Aortic smooth muscle cell (primary cell): ENCODE data around the gene CASKIN1. TPM values are rescaled to one million over a fixed set of nuclear protein-coding genes. Genes with fewer than 3 reads are reported as not detected.

Source experiments
- total RNA-seq: library from RNA; depleted of rRNA; stranded (reverse); fragments of >200 nt; gene quantifications from 2 replicates; pipeline ENCODE4 v1.2.3, GENCODE V29; 2014

CASKIN1 gene
- total RNA-seq = under 0.01 and 0.40 TPM in 2 replicates

DNA sequence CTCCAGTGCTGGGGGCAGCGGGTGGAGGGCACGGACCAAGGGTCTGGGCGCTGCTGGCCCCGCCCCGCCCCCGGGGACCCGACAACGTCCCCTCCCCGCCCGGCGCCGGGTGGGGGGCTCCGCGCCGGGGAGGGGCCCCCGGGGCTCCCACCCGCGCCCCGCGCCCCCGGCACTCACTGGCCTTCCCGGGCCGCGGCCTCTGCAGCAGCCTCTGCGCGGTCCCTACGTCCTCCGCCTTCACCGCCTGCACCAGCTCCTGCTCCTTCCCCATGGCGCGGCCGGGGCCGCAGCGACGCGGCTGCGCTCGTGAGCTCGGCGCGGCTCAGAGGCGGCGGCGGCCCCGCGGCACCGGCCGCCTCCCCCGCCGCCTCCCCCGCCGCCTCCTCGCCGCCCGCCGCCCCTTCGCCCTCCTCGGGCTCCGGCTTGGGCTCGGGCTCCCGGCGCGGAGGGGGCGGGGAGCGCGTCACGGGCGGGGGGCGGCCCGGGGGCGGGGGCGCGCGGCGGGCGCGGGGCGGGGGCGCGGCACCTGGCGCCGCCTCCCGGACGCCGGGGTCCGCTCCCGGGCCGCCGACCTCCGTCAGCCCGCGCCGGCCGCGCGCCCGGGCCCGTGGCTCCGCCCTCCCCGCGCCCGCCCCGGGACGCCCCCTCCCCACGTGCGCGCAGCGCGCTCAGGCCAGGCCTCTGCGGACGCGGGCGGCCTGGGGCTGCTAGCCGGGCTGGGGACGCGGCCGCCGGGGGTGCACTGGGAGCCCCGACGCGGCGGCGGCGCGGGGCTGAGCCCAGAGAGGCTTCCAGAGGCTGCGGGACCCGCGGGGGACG, at the start of gene CASKIN1:
Gene CASKIN1 (minus strand): TSS at position 444 of the 819 bp plus-strand sequence. CDS start 173 bp downstream, at position 271.

GRCh38 chr16:2236337-2237101, 40.1 kb upstream of the CASKIN1 start, which contains the start of gene DNASE1L2:
Gene DNASE1L2 (plus strand): TSS chr16:2236444. CDS start chr16:2236817, 373 bp downstream.

DNA sequence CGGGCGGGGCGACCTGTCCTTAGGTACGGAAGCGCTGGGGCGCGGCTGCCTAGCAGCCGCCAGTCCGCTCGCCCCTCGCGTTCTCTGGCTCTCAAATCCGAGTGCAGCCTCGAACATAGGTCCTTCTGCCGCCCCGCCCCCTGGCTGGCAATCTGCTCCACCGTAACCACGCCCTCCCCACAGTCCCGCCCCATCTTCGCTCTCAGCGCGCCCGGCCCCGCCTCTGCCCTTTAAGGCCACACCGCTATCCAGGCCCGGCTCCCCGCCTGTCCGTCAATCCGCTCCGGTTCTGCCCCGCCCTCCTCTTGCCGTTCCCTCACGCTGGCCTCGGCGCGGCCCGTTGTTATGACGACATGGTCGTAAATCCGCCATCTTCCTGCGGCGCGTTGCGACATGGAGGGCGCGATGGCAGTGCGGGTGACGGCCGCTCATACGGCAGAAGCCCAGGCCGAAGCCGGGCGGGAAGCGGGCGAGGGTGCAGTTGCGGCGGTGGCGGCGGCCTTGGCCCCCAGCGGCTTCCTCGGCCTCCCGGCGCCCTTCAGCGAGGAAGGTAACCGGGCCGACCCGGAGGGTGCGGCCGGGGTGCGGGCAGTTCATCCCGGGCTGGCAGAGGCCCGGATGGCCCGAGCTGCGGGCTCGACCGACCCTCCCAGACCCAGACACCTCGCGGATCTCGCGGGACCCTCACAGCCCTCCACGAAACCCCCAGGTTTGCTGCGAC, 27.0 kb upstream of the CASKIN1 start, which contains the start of gene E4F1:
Gene E4F1 (plus strand): TSS at position 371 of the 721 bp plus-strand sequence. CDS start 23 bp downstream, at position 394.

DNA sequence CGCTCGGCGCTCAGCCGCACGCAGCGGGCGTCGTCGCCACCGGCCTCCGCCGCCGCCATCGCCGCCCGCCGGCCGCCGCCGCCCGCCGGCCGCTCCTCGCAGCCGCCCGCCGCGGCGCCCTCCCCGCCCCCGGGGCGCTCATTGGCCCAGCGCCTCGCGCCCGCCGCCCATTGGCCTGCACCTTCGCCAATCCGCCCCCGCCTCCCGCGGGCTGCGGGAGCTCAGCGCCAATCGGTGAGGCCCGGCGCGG, 18.2 kb upstream of the CASKIN1 start, which contains the start of gene PGP:
Gene PGP (minus strand): TSS at position 122 of the 250 bp plus-strand sequence. CDS start 63 bp downstream, at position 59.

GRCh38 chr16:2210386-2211365, 14.3 kb upstream of the CASKIN1 start, which contains the start of gene BRICD5:
Gene BRICD5 (minus strand): TSS chr16:2210863. CDS start chr16:2210833, 30 bp downstream.

GRCh38 chr16:2205104-2205966, 8.9 kb upstream of the CASKIN1 start, which contains the start of gene MLST8:
Gene MLST8 (plus strand): TSS chr16:2205454. CDS start chr16:2206086, 632 bp downstream.

GRCh38 chr16:2155091-2155950, 41.1 kb downstream of the CASKIN1 start, which contains the start of gene TRAF7:
Gene TRAF7 (plus strand): TSS chr16:2155782. CDS start chr16:2163921, 8,139 bp downstream.

GRCh38 chr16:2147981-2148671, 48.3 kb downstream of the CASKIN1 start, which contains the start of gene RAB26:
Gene RAB26 (plus strand): TSS chr16:2148625. CDS start chr16:2148784, 159 bp downstream.

GRCh38 chr16:2135770-2136490, 60.5 kb downstream of the CASKIN1 start, which contains the start of gene PKD1:
Gene PKD1 (minus strand): TSS chr16:2135898. CDS start chr16:2135689, 209 bp downstream.

Other genes with a start within 250 kb of the CASKIN1 start
- gene RPL3L, start 241.9 kb downstream of the CASKIN1 start, total RNA-seq = not detected in 2 replicates
- gene NDUFB10, start 237.1 kb downstream of the CASKIN1 start, total RNA-seq = 259 and 267 TPM in 2 replicates
- gene RPS2, start 231.8 kb downstream of the CASKIN1 start, total RNA-seq = 1,947 and 2,136 TPM in 2 replicates
- not detected in 2 replicates for gene RNF151, start 229.7 kb downstream of the CASKIN1 start, total RNA-seq
- 29.7 and 32.4 TPM in 2 replicates for gene TBL3, start 224.6 kb downstream of the CASKIN1 start, total RNA-seq
- gene NOXO1, start 215.1 kb downstream of the CASKIN1 start, total RNA-seq = 0.12 and 0.13 TPM in 2 replicates
- 9.9 and 11.2 TPM in 2 replicates for gene GFER, start 212.4 kb downstream of the CASKIN1 start, total RNA-seq
- 0.66 and 0.99 TPM in 2 replicates for gene SYNGR3, start 206.6 kb downstream of the CASKIN1 start, total RNA-seq
- gene ZNF598, start 186.8 kb downstream of the CASKIN1 start, total RNA-seq = 9.6 and 12.3 TPM in 2 replicates
- gene NPW, start 176.8 kb downstream of the CASKIN1 start, total RNA-seq = 0.06 and 0.13 TPM in 2 replicates
- gene NHERF2, start 169.7 kb downstream of the CASKIN1 start, total RNA-seq = 98.1 and 182 TPM in 2 replicates
- gene NTHL1, start 148.8 kb downstream of the CASKIN1 start, total RNA-seq = 40.6 and 59.2 TPM in 2 replicates
- 44.3 and 53.0 TPM in 2 replicates for gene TSC2, start 148.6 kb downstream of the CASKIN1 start, total RNA-seq
- gene PKD1, start 60.7 kb downstream of the CASKIN1 start, total RNA-seq = 131 and 144 TPM in 2 replicates
- gene RAB26, start 48.0 kb downstream of the CASKIN1 start, total RNA-seq = 2.0 and 2.4 TPM in 2 replicates
- gene TRAF7, start 40.8 kb downstream of the CASKIN1 start, total RNA-seq = 42.0 and 44.8 TPM in 2 replicates
- gene MLST8, start 8.8 kb upstream of the CASKIN1 start, total RNA-seq = 11.3 and 16.8 TPM in 2 replicates
- gene BRICD5, start 14.3 kb upstream of the CASKIN1 start, total RNA-seq = 1.2 and 1.7 TPM in 2 replicates
- gene PGP, start 18.2 kb upstream of the CASKIN1 start, total RNA-seq = 7.0 and 12.2 TPM in 2 replicates
- gene E4F1, start 27.0 kb upstream of the CASKIN1 start, total RNA-seq = 22.6 and 29.9 TPM in 2 replicates
- 0.31 and 1.1 TPM in 2 replicates for gene DNASE1L2, start 39.8 kb upstream of the CASKIN1 start, total RNA-seq
- gene ECI1, start 55.0 kb upstream of the CASKIN1 start, total RNA-seq = 19.9 and 28.1 TPM in 2 replicates
- 47.2 and 47.3 TPM in 2 replicates for gene RNPS1, start 71.5 kb upstream of the CASKIN1 start, total RNA-seq
- 8.4 and 11.1 TPM in 2 replicates for gene ABCA3, start 144.1 kb upstream of the CASKIN1 start, total RNA-seq
- gene CCNF, start 232.8 kb upstream of the CASKIN1 start, total RNA-seq = 9.5 and 17.3 TPM in 2 replicates